Measurements from ENCODE around the gene NUAK1.
A peak's percentile ranks its signal among the peaks of the same experiment; 100 is the strongest.

The NUAK1 gene

GRCh38 chr12:106128585-106129328 lies 10.0 kb downstream of the NUAK1 start:
- DNase-seq = peak in 1 of 2 experiments; percentile 47

- DNase-seq = peak; percentile 37 to 55
Measured at GRCh38 chr12:106127338-106128126, 11.2 kb downstream of the NUAK1 start.

- no peak for DNase-seq
Measured at GRCh38 chr12:106126441-106127337, 12.1 kb downstream of the NUAK1 start.

GRCh38 chr12:106125351-106126095 lies 13.2 kb downstream of the NUAK1 start:
- DNase-seq = no peak

- DNase-seq = no peak
Measured at GRCh38 chr12:106123551-106124081, 15.1 kb downstream of the NUAK1 start.

- DNase-seq = no peak
Measured at GRCh38 chr12:106123110-106123509, 15.6 kb downstream of the NUAK1 start.

- no peak for DNase-seq
Measured at GRCh38 chr12:106122004-106122403, 16.8 kb downstream of the NUAK1 start.

- DNase-seq = no peak
Measured at GRCh38 chr12:106120519-106121105, 18.1 kb downstream of the NUAK1 start.

- no peak for DNase-seq
Measured at GRCh38 chr12:106119301-106119700, 19.5 kb downstream of the NUAK1 start.

- no peak for DNase-seq
Measured at GRCh38 chr12:106118381-106119130, 20.2 kb downstream of the NUAK1 start.

- no peak for DNase-seq
Measured at GRCh38 chr12:106115440-106115839, 23.3 kb downstream of the NUAK1 start.

- DNase-seq = no peak
Measured at GRCh38 chr12:106114447-106115068, 24.2 kb downstream of the NUAK1 start.

- no peak for DNase-seq
Measured at GRCh38 chr12:106113824-106114446, 24.8 kb downstream of the NUAK1 start.

GRCh38 chr12:106113446-106113823 lies 25.3 kb downstream of the NUAK1 start:
- no peak for DNase-seq

- no peak for DNase-seq
Measured at GRCh38 chr12:106113042-106113441, 25.7 kb downstream of the NUAK1 start.

- peak in 1 of 2 experiments; percentile 26 for DNase-seq
Measured at GRCh38 chr12:106112145-106112821, 26.5 kb downstream of the NUAK1 start.

GRCh38 chr12:106110626-106111300 lies 28.0 kb downstream of the NUAK1 start:
- peak in 1 of 2 experiments; percentile 42 for DNase-seq

GRCh38 chr12:106109168-106109910 lies 29.4 kb downstream of the NUAK1 start:
- DNase-seq = no peak

Data from NCI-H526 (cell line).